NCI-H146 treated with DMSO at 0.1 percent for 48 hours (cell line): ENCODE measurements around the gene TMF1.

Experiments
- DNase-seq: peaks from one replicate; lab custom pipeline; 2025; ENCODE audit not compliant: unreplicated experiment; lab: John Stamatoyannopoulos, UW

Gene TMF1

DNA sequence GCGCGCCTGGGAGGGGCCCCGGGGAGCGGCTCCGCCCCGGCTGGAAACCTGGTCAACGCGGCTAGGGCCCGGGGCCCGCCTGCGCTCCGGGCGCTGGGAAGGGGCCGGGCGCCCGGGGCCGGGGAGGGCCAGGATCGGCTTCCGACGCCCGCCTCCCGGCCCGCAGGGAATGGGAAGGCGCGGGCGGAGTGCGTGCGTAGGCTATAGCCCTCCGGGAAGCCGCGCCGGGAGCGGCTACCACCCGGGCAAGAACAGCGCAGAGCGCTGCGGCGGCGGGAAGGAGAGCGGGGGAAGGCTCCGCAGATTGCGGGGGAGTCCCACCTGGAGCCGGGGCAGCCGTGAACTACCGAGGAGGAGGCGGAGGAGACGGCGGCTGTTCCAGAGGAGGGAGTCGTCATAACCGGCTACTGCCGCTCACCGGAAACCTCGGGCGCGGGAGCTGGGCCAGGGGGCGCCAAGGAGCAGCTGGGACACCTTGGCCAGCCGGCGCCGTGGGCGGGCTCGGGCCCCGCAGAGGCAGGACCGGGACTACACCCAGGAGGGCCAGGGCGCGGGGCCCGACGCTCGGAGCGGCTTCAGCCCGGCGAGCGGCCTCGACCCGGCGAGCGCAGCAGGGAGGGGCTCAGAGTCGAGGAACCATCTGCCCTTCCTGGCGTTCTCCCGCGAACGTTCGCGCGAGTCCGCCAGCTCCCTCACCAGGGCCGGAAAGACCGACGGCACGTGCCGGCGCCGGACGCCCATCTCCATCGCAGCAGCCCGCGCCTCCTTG is 38.7 kb downstream of the TMF1 start, which contains the start of gene EOGT:
Gene EOGT (minus strand): TSS at position 432 of the 769 bp plus-strand sequence. CDS start 3,838 bp downstream, outside the sequence.
- peak; percentile 21 for DNase-seq

DNA sequence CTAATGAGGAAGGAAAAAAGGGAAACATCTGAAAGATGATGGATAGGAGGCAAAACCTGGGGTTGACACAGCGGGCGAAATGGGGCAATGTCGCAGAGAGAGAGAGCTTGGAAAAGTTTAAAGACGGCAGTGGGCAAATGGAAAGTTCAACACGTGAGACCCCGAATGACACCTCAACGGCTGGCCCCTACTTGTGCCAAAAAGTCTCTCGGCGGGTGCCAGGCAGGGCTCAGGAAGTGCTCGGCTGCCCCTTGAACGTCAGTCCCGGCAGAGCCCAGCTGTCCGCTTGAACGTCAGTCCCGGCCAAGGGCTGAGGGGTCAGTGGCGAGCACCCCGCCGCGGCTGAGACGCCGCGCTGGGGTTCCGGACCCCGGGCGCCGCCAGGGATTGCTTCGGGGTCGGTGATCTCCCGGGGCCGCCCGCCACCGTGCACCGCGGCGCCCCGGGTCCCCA is 39.3 kb downstream of the TMF1 start:
- DNase-seq, result no peak

DNA sequence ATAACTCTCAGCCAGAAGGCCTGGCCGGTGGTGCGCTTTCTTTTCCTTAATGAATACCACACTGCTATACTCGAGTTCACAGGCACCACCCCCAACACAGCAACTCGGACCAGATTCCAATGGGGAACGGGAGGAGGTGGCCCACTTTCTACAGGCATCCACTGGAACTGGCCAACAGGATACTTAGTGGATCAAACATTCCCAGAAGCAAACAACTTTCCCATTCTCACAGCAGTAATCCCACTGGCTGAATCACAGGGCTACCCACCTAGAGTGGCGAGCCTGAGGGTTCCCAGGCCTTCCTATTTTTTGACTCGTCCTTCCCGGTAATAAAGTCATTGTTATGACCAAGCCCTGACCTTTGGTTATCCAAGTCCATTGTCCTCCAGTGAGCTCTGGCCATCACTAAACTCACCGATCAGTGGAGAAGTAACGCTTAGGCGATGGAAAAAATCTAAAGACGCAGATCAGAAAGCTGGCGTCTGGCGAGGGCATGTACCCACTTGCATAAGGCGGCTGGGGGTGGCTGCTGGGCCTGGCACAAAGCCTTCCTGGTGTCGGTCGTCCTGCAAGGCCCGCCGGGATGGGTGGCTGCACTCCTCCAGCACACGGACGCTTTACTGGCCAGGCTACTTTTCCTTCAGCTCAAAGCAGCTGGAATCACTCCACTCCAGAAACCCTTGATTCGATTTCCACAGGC is 39.9 kb downstream of the TMF1 start:
- DNase-seq, result no peak

DNA sequence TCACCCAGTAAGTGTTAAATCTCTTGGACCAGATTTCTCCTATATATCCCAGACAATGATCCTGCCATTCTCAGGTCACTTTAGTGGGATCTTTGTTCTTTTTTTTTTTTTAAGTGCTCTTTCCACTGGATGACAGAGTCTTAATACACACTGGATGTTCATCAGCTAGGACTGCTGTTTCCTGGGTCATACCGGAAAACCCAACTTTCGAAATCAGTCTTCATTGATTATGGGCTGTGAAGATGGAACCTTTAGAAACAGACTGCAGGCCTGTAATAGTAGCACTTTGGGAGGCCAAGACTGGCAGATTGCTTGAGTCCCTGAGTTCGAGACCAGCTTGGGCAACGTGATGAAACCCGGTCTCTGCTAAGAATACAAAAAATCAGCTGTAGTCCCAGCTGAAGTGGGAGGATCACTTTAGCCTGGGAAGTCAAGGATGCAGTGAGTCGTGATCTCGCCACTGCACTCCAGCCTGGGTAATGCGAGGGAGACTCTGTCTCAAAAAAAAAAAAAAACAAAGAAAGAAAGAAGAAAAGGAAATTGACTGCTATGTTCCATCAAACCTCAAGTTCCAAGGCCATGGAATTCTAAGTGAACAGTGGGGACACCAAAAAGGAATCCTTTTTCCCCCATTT is 40.9 kb downstream of the TMF1 start:
- no peak for DNase-seq

DNA sequence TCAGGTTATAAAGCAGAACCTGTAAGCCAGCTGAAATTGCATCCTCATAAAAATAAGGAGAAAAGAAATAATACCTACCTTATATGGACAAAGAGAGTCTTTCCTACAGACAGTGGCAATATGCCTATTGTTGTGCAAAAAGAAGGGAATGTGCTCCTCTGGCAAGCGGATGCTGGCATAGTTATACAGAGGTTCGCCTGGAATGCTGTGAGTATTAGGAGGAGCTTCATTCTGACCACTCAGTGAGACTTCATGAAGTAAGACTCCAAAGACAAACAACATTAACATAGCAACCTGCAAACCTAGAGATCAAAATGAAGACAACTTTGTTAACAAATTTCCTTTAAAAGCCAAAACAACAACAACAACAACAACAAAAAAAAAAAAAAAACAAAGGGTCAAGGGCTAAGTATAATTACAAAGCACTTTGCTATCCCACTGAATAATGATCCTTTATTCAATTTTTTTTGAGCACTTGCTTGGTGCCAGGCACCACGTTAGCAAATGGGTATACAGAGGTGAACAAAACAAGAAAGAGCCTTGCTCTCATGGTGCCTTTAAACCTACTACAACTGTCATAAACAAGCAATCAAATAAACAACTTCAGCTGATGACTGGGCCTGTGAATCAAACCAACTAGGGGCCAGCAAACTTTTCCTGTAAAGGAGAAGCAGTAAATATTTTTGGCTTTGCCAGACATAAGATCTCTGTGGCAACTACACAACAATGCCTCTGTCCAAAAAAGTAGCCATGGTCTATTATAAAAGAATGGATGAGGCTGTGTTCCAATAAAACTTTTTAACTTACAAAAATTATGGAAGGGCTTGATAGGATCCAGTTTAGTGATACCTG is 42.3 kb downstream of the TMF1 start:
- DNase-seq, result no peak

DNA sequence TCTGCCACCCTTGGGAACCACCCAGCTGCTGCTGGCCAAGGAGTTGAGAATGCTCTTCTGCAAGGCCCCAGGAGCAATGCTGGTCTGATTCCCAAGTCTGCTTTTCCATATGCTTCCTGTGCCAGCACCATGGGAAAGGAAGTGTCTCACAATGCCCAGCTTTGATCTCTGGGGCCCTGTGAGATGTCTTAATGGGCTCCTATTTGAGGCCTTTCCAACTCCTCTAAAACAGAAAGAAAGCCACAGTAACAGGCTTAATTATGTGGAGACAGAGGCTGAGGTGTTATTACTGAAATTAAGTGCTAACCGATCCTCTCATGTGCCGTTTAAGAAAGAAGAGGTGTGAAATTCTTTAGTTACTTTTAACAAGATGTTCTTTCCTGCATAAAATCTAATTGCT is 43.2 kb downstream of the TMF1 start:
- no peak for DNase-seq

DNA sequence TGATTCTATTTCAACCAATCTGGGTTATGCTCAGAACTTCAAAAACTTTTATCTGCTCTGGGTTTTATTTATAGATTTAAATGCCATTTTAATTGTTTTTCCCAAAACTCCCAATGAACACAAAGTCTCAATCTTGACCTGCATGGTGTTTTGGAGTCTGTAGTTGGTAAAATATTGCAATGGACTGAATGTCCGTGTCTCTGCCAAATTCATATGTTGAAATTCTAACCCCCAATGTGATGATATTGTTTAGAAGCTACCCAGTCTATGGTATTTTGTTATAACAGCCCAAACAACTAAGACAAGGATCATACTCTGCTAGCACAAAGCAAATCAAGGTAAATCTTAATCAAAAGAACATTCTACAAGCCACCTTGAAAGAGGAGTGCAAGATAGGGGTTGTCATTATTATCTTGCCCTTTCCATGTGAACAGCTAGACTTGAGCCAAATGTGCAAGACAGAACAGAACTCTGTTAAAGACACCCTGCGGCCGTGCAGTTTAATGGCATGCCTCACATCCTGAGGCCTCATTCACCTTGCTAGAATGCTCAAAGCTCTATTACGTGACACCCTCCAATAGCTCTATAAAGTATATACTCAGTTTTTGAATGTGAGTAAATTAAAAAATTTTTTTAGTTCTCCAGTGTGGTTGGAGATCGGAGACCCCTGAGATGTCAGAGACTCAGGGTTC is 46.2 kb downstream of the TMF1 start:
- DNase-seq, result no peak

DNA sequence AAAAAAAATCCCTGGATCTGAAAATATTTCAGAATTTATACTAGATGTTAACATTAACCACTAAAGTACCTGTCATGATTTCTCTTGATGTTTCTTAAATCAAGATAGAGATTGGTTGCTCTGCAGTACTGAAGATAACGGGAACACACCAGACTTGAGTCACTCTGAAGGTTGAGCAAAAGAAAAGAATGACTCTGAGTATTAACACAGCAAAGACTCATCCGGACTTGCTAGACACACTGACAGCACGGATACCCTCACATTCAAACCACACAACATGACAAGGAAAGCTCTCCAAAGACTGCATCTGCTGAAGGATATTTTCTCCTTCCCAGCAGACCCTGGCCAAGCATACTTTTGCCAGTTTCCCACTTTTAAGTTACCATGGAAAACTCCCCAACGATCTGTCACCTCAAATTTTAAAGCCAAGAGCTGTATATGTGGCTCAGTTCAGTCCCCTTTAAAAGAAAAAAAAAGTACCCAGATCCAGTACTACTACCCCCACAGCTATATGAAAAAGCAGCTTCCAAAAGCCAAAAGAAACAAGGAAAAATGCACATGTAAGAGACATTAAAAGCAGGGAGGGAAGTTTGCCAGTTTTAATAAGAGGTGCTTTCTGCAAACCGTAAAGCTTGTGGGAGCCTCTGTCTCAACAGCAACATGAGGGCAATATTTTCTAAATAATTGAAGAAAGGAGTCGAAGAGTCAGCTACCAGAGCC is 46.9 kb downstream of the TMF1 start:
- DNase-seq, result no peak

DNA sequence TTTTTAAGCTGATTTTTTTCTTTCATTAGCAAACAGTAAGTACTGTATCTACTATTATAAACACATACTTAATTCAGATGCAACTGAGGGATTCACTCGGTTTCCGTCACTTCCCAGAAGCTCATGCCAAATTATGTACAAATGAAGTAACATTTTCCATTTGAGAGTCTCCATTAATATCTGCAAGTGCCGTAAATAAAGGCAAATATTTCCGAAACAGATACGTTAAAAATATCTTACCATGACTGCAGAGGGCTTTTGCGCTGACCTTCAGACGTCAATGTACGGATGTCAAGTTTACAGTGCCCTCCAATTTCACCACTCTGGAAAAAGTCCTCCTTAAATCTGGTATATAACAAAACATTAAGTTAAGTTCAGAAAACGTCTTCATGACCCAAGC is 48.0 kb downstream of the TMF1 start:
- DNase-seq, result no peak

DNA sequence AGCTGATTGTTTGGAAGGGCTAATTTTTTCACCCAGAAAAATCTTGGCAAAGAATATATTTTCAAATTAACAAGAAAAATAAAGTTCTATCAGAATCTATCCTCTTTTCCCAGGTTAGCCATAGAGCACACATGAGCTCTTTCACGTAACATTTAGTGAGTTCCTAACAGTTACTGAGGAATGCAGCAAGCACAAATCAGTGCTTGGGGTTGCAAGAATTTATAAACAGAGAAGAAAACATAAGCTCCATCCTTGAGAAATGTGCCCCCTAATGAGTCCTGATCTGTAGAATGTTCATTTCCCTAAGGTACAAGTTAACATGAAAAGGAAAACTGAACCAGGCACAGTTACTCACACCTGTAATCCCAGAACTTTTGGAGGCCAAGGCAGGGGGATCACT is 52.5 kb downstream of the TMF1 start:
- DNase-seq, result no peak

DNA sequence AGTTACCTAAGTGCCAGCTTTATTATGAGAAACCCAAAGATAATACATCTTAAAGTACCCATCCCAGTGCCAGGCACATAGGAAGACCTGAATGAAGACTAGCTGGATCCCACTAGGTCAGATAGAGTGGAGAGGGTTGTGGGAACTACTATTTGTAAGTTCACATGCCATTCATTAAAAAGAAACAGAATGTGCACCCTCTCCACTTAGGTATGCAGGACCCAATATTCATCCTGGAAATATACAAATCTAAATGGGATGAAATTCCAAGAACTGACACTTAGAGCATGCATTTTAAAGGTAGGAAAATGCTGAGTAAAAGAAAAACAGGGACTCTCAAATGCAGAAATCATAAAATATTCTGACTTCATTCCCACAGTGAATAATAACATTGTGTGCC is 53.0 kb downstream of the TMF1 start:
- DNase-seq, result no peak

DNA sequence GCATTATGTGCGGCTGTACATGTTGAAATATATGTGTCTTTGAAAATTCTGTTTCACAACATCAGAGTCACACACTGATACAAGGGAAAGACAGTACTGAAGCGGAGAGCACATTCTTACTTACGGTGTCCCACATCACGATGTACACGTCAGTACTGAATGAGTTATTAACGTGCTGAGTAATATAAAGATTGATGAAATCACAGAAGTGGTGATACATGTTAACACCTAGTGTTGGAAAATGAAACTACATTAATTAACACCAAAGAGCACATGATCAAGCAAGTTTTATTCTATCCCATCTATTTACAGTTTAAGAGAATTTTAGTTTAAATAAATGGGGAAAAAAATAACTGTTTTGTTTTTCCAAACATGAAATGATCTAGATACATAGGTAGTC is 54.2 kb downstream of the TMF1 start:
- DNase-seq, result no peak

DNA sequence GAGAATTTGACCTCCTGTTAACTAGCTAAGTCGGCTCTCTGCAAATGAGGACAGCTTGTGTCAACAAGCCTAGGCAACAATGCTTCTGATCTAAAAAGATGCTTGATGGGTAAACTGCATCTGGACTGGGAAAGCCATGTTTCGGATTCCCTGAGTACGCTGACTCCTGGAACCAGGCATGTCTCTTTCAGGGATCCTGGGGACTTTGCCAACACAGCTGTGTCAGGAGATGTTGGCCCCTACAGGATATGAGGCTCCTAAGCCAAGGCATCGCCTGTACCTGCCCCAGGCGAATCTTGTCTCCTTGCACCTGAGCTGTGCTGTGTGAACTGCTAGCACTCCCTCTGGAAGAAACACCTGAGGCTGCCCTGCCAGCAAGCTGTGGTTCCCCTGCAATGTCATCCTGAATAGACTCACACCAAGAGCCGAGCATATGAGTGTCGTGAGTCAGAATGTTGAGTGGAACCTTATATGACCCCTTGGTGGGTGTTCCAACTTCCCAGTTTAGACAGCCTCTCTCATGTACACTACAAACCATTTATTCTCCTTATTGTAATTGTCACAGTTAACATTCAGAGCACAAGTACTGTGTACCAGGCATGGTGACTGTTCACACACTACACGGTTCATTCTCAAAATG is 55.7 kb downstream of the TMF1 start:
- DNase-seq, result no peak

DNA sequence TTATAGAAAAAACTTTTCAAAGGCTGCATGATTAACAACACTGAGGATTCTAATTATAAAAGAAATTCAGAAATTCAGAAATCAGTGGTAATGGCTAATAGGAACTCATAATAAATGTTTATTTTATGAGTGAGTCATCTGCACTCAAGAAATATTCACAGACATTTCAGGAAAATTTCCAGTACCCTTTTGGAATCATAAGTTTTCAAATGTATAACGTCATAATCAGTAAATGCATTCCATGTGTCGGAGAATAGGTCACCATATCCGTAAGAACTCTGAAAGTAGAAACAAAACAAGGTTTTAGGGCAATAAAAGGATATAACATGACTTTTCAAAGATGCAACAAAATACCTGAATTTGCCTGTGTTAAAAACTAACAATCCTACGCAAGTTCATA is 63.4 kb downstream of the TMF1 start:
- DNase-seq, result no peak

DNA sequence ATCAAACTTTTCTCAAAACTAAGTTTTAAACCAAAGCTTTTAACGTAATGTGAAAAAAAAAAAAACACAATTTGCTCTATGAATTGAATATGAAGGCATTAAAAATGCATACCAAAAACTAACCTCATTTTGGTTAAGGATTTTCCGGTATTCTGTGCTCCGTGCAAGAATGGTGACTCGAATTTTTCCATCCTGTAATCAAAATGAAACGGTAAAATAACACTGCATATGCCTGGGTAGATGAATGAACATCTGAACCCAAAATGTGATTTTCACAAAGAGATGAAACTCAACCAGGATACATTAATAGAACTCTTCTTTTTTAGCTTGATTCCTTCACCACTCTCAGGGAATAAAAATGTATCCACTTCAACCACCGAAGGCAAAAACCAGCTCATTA is 64.8 kb downstream of the TMF1 start:
- no peak for DNase-seq

DNA sequence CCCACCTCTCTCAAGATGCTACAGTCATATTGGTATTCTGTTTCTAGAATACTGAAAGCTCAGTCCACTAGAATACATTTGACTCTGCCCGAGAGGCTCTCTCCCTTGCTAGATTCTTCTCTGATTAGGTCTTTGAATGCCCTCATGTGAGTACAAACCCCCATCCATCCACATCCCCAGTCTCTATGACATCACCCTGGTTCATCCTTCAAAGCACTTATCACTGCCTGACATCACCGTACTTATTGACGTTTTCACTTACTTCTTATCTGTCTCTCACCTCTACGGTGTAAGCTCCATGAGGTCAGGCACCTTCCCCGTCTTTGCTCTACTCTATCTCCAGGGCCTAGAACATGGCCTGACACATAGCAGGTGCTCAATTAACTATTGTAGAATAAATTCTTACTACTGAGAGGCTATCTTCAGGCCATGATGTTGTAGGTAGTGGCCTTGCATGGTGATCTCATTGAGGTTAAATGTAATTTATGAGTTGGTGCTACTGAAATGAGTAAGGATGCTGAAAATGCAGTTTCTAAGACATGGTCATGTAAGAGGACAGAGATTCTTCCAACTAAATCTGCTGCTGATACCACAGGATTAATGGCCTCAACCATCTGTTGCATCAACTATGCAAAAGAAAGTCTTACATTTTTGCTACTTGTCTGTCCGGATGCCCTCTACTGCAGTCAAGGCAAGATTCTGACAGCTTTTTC is 65.5 kb downstream of the TMF1 start:
- no peak for DNase-seq

DNA sequence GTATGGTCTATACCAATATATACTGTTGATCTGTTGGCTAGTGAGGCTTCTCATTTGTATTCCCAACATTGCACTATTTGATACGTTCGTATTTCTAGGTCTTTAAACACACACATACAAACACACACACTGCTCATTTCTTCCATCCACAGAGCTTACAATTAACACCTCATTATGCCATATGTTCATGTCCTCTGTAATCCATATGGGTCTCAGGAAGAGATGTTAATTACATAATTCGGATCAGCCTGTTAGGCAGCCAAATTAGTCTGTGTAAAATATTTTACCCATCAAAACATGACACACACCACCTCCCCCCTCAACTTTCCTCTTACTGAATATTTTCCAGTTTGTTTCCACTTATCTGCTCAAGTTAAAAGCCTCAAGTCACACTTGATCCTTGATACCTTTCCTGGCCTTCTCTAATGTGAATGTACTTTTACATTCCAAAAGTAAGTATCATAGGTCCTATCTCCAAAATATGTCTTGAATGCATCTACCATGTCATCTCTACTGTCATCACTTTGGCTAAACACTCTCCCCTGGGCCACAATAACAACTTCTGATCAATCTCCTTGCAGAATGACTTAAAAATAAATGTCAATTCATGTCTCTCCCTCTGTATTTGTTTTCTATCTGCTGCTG is 66.9 kb downstream of the TMF1 start:
- no peak for DNase-seq

DNA sequence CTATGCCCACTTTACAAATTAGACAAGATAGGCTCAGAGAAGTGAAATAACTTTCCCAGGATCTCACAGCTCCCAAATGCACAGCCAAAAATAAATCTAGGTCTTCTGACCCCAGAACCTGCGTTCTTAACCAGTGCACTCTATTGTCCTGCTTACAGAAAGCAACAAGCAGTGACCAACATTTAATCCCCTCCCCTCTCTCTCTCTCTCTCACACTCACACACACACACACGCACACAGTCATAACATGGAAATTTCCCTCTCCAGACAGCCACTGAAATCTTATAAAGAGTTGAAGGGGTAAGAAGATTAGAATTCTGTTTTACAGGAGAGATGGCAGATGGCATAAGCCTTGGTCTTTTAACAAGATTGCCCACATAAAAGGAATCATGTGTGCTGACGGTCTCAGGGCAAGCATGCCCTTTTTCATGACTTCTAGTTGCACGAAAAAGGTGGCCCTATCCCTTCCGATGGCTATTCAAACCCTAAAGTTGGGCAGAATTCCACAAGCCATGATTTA is 68.1 kb downstream of the TMF1 start:
- DNase-seq, result no peak
